ENCODE results near the gene GDF7.

Gene GDF7

GRCh38 chr2:20675701-20676352 lies 8.9 kb downstream of the GDF7 start:
- DNase-seq: no peak

DNA sequence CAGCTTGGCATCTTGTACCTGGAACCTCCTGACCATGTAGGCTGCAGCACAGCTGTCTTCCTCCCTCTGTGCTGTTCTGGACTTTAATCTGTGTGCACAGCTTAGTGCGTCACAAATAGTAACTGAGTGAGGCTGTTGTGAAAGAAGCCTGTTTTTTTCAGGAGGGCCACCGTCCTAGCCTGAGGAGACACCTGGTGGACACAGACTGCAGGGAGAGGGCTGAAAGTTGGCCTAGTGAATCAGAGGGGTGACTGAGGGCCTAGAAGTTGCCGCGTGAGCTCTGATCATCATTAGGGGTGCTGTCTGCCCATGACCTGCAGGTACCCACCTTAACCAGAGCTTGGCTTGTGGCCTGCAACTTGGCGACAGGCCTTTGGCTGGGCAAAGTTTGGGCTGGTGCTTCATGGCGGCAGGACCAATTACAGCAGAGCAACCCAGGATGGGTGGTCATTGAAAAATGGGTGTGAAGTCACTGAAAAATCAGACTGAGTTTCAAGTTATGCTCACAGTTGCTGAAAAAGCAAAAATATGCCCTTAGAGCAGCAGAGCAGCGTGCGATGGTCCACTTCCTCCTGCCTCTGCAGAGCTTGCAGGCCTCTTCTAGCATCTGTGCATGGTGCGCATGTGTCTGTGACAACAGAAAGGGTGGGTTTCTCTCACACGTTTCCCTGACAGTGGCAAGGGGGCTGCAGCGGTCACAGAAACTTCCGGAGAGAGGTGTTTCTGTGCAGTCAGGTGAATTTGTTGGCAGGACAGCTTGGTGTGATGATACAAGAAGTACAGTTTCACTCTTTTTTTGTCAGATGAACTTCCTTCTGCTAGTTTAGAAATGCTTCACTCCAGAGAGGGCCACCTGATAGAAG lies 9.6 kb downstream of the GDF7 start:
- no peak for DNase-seq

DNA sequence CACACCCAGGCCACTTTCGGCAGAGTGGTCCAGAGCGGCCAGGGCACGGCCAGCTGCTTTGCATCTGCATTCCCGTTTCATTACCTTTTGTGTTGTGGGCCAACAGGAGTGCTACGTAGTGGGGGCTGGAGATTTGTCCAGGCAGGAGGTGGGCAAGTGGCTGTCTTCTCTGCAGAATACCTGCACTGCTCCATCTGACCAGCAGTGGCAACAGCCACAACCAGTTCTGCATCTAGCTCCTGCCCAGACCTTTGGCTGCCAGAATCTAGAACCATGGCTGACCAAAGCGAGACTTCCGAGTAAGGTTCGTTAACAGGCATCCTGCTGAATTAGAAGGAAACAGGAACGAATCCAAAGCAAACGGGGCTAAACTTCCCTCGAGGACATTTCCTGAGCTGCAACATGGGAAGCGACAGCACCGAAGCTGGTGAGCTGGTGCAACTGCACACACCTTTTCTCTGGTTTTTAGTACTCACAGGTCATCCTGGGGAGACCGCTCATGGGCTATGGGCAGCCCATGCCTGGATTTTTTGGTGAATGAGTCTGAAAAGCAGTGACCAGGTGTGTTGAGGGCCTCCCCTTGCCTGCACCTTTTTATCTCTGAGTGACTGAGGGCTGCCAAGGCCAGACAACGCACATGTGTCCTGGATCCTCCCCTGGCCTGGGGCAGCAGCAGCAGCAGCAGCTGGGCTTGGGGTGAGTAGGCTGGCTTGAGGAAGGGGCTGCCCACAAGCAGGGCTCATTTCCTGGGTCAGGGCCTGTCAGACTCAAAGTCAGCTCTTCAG lies 10.5 kb downstream of the GDF7 start:
- DNase-seq: no peak

DNA sequence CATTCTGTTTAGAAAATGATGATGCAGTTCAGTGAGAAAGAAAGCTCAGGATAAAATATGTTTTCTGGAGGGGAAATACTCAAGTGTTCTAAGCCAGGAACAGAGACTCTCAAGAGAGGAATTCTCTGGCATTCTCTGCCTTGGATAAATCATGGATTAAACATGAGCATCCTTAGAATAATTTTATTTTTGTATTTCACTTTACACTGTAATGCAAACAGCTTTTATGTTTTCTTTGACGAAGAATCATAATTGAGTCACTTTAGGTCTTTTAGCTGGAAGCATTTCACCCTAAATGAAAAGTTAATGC lies 11.1 kb downstream of the GDF7 start:
- no peak for DNase-seq

GRCh38 chr2:20678780-20679179 lies 11.8 kb downstream of the GDF7 start:
- DNase-seq: no peak

DNA sequence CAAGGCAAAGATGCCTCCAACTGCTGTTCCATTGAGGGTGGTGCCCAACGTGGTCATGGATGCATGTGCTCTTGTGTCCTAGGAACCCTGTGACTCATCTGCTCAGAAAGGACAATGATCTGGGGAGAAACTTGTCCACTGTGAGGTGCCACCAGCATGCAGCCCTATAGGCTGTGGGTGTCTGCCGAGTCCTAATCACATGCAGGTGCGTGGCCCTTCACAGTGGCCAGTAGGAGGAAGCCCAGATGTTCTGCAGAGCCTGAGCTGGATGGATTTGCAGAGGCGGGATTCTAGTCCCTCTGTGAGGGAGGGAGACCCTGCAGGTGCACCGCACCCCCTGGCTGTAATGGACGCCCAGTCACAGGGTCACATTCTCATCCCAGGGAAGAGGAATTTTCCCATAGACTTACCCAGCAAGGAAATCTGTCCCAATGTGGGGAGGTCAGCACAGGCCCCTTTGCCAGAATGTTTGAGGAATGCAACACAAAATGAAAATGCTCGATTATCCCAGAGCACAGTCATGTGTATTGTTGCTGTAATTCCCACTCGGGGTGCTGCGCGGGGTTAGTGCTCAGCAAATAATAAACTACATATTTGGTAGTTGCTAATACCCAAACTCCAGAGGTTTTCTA lies 13.9 kb downstream of the GDF7 start:
- no peak for DNase-seq

- no peak for DNase-seq
Observed at GRCh38 chr2:20682167-20682920, 15.4 kb downstream of the GDF7 start.

DNA sequence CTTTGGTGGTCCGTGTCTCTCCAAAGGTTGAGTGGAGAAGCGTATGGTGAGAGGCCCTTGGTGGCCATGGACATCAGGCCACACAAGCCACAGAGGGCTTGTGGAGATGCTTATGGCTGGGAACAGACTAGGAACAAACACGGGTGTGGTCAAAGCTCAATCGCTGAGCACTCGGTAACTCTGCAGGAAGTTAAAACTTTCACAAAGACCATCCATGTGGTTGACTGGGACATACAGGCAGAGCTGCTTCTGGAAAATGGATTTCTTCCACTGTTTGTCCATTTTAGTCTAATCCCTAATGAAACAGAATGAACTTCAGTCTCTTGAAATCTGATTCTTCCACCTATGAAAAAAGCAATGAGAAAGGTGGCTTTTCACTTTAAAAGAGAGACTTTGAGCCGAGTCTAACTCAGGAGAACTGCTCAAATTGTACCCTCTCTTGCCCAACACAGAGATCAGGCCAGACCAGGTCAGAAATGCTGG lies 17.7 kb downstream of the GDF7 start:
- no peak for DNase-seq

- DNase-seq: no peak
Observed at GRCh38 chr2:20687260-20687832, 20.4 kb downstream of the GDF7 start.

- DNase-seq: no peak
Observed at GRCh38 chr2:20689428-20690264, 22.7 kb downstream of the GDF7 start.

DNA sequence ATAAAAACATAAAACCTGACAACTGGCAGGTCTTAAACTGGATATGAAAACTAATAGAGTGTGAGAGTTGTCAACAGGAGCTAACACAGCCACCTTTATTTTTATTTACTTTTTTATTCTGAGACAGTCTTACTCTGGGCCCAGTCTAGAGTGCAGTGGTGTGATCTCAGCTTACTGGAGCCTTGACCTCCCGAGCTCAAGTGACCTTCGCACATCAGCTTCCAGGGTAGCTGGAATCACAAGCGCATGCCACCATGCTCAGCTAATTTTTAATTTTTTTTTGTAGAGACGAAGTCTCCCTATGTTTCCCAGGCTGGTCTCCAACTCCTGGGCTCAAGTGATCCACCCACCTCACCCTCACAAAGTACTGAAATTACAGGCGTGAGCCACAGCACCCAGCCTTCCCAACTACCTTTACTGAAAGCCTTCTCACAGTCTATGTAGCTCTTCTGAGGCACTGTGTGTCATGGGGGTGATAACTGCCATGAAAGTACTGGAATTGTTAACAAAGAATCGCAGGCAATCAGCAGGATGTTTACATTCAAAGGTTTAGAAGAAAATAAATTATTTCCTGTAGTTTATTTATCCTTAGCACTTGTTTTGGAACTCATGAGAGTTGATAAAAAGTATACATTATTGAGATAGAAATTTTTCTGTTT lies 24.3 kb downstream of the GDF7 start:
- DNase-seq: no peak

DNA sequence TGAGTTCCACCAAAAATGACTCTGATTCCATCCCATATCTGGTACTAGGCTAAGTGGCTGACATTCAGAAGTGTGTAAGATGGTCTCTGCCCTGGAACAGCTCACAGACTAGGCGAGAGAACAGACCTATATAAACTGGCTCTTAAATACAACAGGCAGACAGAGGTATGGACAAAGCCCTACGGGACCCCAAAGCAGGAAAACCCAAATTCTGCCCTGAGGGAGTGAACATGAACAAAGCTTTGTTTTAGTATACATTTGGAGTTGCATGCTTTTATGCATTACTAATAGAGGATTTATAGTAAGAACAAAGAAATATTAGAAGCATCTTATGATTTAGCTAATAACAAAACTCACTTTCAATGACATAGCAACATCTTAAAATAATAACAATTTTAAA lies 25.1 kb downstream of the GDF7 start:
- no peak for DNase-seq

GRCh38 chr2:20693317-20693716 lies 26.4 kb downstream of the GDF7 start:
- no peak for DNase-seq

DNA sequence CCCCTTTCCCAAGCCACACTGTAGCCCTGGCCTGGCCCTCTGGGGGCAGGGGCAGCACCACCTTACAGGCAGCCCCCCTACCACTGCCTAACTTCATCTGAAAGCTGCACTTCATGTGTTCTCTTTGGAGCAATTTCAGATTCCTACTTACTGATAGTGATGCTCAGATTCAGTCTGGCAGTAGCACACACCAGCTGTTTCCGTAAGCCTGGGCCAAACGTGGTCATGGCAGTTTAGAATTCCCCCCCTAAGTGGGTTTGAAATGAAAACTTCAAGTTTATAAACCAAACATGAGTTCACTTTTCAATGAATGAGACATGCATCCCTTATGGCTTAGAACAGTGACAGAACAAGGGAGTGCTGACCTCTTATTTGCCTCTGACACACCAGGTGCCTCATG lies 29.4 kb downstream of the GDF7 start:
- no peak for DNase-seq

- DNase-seq: no peak
Observed at GRCh38 chr2:20697322-20697934, 30.5 kb downstream of the GDF7 start.

DNA sequence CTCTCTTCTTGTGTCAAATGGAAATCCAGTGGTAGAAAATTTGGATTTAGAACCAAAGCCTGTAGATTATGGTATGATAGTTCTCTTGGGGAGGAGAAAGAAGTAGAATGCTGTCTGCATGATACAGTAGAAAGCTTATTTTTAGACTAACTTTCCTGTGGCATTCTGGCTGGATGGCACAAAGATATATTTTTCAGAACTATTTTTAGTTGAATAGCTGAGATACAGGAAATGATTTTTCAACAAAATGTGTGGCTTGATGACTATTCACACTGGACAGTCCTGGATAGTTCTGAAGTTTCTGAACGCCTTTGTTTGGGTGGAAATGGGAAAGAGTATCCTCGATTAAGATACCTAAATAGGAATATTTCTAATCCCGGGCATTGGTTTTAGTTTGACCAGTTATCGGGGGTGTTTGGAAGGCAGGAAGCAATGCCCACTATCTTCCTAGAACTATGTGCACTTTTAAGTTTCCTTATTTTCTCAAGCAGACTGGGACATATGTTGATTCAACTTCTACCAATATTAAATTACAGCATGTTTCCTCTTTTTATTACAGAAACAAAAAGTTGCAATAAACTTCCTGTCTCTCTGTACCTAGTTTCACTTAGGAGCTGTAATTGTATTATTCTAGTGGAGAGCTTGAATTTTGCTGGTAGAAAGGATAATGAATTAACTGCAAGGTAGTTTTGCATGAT lies 32.1 kb downstream of the GDF7 start:
- no peak for DNase-seq

DNA sequence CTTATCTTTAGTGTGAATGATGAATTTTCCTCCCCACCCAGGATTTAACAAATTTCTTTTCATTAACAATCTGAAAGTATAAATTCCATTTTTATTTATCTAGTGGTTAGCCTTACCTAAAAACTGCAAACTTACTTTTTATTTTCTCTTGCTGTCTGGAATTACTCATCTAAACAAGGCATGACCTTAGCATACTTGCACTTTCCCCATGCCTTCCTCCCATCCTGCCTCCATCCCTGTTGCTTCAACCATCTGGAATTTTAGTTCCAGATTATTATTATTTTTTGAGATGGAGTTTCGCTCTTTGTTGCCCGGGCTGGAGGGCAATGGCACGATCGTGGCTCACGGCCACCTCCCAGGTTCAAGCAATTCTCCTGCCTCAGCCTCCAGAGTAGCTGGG lies 35.6 kb downstream of the GDF7 start:
- DNase-seq: no peak

- DNase-seq: no peak
Observed at GRCh38 chr2:20704886-20705285, 37.9 kb downstream of the GDF7 start.

DNA sequence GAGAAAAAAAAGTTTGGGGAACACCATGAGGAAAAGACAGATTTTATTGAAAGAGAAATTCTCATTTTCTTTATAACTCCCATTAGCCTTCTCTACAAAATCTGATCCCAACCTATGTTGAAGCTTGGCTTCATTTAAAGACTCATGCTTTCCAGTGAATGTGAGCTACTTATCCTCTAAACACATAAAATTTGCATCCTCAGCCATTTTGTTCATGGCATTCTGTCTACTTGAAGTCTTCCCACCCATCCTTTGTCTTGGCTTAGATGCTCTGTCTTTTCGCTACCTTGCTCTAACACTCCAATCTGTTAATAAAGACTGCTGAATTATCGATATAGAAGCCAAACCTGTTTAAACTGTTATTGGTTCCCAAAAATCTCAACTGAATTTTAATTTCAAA lies 39.3 kb downstream of the GDF7 start:
- no peak for DNase-seq

DNA sequence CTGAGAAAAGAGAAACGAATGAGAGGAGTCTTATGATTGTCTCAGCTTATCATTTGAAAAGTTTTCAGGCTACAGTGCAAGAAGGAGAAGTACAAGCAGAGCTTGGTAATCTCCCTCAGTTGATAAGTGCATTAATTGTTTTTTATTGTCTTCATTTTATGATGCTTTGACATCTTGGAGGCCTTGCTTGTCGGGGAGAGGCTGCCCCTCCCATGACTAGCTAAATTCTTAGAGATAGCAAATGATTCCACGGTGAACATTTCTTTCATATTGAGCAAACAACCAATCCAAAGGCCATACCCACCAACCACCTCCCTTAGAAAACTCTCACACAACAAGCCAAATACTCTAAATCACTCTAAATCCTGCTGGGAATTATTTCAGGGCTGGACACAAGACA lies 39.8 kb downstream of the GDF7 start:
- no peak for DNase-seq
